HUES64 (cell line): Measurements from ENCODE around the gene SPRN.
"Not testable (repeated sequence)": the region's sequence is repeated elsewhere in the genome, so short reads cannot be mapped to it uniquely, and the experiment has no call there.

Experiments
- H3K27ac ChIP-seq: 2 replicates; pipeline ENCODE4 v1.7.0; 2013; ENCODE audit warnings: low read depth, low read length, inconsistent platforms
- H3K27me3 ChIP-seq: 2 replicates; pipeline ENCODE4 v1.6.1; 2013; ENCODE audit warnings: mild to moderate bottlenecking, low read length; ENCODE audit not compliant: insufficient read depth
- H3K36me3 ChIP-seq: 2 replicates; pipeline ENCODE4 v1.6.1; 2013; ENCODE audit warnings: mild to moderate bottlenecking, low read length; ENCODE audit not compliant: insufficient read depth
- H3K4me1 ChIP-seq: 2 replicates; pipeline ENCODE4 v1.6.1; 2013; ENCODE audit warnings: mild to moderate bottlenecking, low read length, moderate library complexity; ENCODE audit not compliant: insufficient read depth
- H3K4me3 ChIP-seq: 2 replicates; pipeline ENCODE4 v1.5.1; 2013; ENCODE audit warnings: mild to moderate bottlenecking, low read length, moderate library complexity
- H3K9ac ChIP-seq: 2 replicates; pipeline ENCODE4 v1.6.1; 2013; ENCODE audit warnings: mild to moderate bottlenecking, low read depth, low read length
- H3K9me3 ChIP-seq: 2 replicates; pipeline ENCODE4 v1.6.1; 2013; ENCODE audit warnings: low read depth, low read length; ENCODE audit not compliant: insufficient read depth
- WGBS: fragments of 150-250, 120-280 bp; methylation state at CpG from one replicate; pipeline ENCODE4 v1.1.7; 2013; ENCODE audit warnings: missing lambda C conversion rate; 5-methylcytosine and 5-hydroxymethylcytosine counted together

Gene SPRN

DNA sequence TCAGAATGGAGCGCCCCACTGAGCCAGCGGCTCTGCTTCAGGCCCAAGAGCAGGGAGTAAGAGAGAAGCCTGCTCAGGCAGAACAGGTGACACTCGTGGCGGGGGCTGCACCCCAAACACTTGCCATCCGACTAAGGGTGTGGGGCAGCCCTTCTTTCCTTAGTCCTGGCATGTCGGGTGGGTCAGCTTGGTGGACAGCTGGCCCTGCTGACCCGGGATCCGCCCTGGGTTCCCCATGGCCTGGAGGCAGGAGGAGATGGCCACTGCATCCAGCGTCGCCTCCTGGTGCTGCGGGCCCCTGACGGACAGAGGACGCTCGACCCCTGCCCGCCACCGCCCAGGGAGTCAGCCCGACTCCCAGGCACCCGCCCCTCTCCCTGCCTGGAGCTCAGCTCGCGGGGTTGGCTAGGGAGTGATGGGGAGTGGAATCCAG lies 46.6 kb downstream of the SPRN start:
- no peak overlapping the region; the same call in 1 of the 2 replicates for H3K9ac ChIP-seq
- WGBS, result 29% methylated on average over 20 of the region's 20 CpGs

DNA sequence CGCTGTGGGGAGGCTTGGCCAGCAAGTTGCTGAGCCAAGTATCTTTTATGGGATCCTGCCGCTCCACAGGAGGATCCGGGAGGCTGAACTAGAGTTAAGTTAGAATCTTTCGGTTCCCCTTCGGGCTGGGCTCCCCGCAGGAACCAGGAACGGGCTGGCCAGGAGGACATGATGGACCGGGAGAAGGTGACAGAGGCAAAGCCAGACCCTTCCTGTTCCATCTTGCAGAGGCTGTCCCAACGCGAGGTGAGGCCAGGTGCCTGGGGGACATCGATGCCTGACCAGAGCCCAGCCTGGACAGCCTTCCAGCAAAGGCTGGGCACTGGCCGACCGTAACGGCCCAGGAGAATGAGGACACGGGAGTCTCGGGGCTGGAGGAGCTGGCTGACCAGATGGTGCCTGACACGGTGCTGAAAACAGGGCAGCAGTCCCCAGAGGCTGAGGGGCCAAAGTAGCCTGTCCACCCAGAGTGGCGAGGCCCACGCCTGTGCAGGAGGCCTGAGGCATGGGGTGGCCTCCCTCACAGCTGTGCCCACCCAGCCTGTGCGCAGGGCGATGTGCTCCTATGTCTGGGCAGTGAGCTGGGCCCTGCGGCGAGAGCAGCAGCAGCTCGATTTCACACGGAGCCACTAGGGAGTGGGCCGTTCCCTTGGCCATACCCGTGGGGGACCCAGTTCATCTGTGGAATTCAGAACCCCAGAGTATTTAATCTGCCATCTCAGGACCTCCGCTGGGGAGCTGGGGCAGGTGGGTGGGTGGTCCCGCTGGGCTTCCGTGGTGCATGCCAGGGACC lies 47.2 kb downstream of the SPRN start:
- H3K4me1 ChIP-seq, result no peaks in the 10 kb centered on the region
- no peaks in the 10 kb centered on the region for H3K9me3 ChIP-seq
- no peaks in the 10 kb centered on the region for H3K36me3 ChIP-seq
- H3K4me3 ChIP-seq, result no peak overlapping the region
- 88% methylated on average over 30 of the region's 30 CpGs for whole genome bisulfite sequencing
- peaks cover 63% of the 10 kb centered on the region for H3K27me3 ChIP-seq
- H3K27ac ChIP-seq, result no peak overlapping the region
- no peak overlapping the region for H3K9ac ChIP-seq

More for the DNA sequence above, 46.6 kb downstream of the SPRN start:
- H3K4me1 ChIP-seq, result no peaks in the 10 kb centered on the region
- no peaks in the 10 kb centered on the region for H3K36me3 ChIP-seq
- H3K9me3 ChIP-seq, result no peaks in the 10 kb centered on the region
- peak overlapping the region; percentile 66 for H3K4me3 ChIP-seq
- peaks cover 63% of the 10 kb centered on the region for H3K27me3 ChIP-seq
- no peak overlapping the region for H3K27ac ChIP-seq

DNA sequence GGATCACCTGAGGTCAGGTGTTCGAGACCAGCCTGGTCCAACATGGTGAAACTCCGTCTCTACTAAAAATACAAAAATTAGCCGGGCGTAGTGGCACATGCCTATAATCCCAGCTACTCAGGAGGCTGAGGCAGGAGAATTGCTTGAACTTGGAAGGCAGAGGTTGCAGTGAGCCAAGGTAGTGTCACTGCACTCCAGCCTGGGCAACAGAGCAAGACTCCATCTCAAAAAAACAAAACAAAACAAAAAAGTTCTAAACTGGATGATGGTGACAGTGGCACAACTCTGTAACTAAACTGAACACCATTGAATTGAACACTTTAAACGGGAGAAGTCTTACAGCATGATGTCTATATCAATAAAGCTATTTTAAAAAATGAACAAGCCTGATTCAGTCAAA lies 48.2 kb downstream of the SPRN start:
- WGBS, result 86% methylated on average over 5 of the region's 5 CpGs

DNA sequence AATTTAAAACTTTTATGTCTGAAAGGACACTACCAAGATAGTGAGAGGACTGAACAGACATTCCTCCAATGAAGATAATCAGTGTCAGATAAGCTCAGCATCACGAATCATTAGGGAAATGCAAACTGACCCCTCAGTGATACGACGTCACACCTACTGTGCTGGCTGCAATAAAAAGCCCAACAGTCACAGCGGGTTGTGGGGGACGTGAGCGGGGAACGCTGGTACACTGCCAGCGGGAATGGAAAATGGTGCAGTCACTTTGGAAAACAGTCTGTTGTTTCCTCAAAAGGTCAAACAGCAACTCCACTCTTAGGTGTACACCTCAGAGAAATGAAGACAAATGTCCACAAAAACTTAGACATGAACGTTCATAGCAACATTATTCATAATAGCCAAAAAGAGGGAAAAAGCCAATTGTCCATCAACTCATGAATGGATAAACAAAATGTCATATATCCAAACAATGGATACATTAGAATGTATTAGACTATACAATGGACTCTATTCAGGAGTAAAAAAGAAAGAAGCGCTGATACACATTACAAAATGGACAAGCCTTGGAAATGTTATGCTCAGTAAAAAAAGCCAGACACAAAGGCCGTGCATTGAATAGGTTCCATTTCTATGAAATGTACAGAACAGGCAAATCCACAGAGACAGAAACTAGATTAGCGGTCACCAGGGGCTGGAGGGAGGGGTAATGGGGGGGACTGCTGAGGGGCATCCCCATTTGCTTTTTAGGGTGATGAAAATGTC lies 48.9 kb downstream of the SPRN start:
- H3K4me1 ChIP-seq, result no peaks in the 10 kb centered on the region
- no peaks in the 10 kb centered on the region for H3K9me3 ChIP-seq
- H3K27ac ChIP-seq, result no peak overlapping the region
- WGBS, result 70% methylated on average over 12 of the region's 12 CpGs
- peaks cover 6% of the 10 kb centered on the region for H3K36me3 ChIP-seq
- H3K4me3 ChIP-seq, result no peak overlapping the region
- H3K27me3 ChIP-seq, result peaks cover 63% of the 10 kb centered on the region
- no peak overlapping the region for H3K9ac ChIP-seq

More for the DNA sequence above, 48.2 kb downstream of the SPRN start:
- H3K4me3 ChIP-seq, H3K9ac ChIP-seq, H3K9me3 ChIP-seq, H3K36me3 ChIP-seq, H3K4me1 ChIP-seq, H3K27ac ChIP-seq: not testable (repeated sequence)
- peaks cover 63% of the 10 kb centered on the region for H3K27me3 ChIP-seq

DNA sequence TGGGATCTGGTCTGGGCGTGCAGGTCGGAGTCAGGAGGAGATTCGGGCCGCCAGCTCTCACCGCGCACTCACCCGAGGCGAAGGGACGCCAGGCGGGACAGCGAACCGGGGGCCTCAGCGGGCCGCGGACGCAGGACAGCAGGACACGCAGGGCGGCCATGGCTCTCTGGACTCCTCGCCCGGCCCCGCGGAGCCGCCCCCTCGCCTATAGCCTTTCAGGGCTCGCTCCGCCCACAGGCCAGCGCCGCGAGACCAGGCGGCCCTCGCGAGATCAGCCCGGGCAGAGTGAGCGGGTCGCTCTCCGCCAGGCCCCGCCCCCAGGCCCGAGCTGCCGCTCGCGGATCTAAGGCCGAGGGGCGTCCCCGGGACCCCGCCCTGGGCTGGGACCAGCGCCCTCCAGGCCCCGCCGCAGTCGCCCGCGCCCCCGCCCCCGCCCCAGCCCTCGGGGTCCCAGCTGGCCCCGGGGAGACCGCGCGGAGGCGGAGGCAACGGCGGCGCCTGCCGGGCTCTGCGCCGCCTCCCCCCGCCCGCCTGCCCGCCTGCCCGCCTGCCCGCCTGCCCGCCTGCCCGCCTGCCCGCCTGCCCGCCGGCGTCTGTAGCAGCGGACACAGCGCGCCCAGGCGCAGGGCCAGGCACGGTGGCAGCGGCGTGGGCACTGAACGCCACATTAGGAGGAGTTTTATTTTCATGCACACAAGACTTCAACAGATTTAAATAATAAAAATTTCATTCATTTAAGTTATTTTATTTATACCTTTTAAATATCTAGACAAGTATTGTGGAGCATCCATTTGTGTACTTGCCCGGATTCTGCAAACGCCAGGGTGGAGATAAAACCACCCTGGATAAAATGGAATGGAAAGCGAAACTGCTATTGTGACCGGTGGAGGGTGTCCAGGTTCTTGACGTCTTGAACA lies 51.0 kb downstream of the SPRN start, which contains the start of gene ECHS1:
Gene ECHS1, minus strand, starts transcription at position 181 of the 917 bp plus-strand sequence. Its CDS starts 21 bp downstream, at position 160.
- no peaks in the 10 kb centered on the region for H3K9me3 ChIP-seq
- peaks cover 48% of the 10 kb centered on the region for H3K27me3 ChIP-seq
- H3K9ac ChIP-seq, result peak within 1 kb of the TSS; percentile 72
- H3K36me3 ChIP-seq, result peaks cover 27% of the 10 kb centered on the region
- no peaks in the 10 kb centered on the region for H3K4me1 ChIP-seq
- no peak within 1 kb of the TSS for H3K27ac ChIP-seq
- WGBS, result 5% methylated on average over 89 of the region's 89 CpGs
- peak within 1 kb of the TSS; percentile 80 for H3K4me3 ChIP-seq

DNA sequence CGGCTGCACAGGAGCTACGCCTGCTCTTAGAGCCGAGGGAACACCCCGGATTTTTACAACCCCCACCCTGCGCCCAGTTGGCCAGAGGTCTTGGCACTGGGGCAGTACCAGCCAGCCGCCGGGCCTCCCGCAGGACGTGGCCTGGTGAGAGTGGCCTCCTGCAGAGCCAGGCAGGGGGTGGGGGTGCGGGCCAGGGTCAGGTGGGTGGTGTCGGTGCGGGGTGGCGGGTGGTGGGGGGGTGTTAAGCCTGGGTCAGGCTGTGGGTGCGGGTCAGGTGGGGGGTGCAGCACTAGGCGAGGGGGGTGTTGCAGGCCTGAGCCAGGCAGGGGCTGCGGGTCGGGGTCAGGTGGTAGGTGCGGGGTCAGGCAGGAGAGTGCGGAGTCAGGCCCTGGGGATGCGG lies 51.9 kb downstream of the SPRN start:
- H3K4me3 ChIP-seq, result peak overlapping the region; percentile 34; the same call in 1 of the 2 replicates
- no peaks in the 10 kb centered on the region for H3K9me3 ChIP-seq
- no peak overlapping the region for H3K27ac ChIP-seq
- peaks cover 31% of the 10 kb centered on the region for H3K36me3 ChIP-seq
- no peak overlapping the region for H3K9ac ChIP-seq
- no peaks in the 10 kb centered on the region for H3K4me1 ChIP-seq
- 51% methylated on average over 19 of the region's 20 CpGs for whole genome bisulfite sequencing
- peaks cover 39% of the 10 kb centered on the region for H3K27me3 ChIP-seq
